ENCODE data around the gene OR6Y1. TPM values are rescaled to one million over a fixed set of nuclear protein-coding genes. Genes with fewer than 3 reads are reported as not detected.

The OR6Y1 gene
- total and polyA plus RNA-seq, 2 experiments from 2014 or later, result not detected

DNA sequence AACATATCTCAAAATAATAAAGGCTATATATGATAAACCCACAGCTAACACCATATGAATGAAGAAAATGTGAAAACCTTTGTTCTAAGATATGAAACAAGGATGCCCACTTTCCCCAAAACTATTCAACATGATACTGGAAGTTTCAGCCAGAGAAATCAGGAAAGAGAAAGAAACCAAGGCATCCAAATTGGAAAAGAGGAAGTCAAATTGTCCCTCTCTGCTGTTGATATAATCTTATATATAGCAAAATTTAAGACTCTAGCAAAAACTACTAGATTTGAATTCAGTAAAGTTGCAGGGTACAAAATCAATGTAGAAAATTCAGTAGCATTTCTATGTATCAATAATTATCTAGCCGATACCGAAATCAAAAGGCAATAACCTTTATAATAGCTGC is 46.5 kb upstream of the OR6Y1 start (continued):
- TF ChIP-seq, protein P1, sequence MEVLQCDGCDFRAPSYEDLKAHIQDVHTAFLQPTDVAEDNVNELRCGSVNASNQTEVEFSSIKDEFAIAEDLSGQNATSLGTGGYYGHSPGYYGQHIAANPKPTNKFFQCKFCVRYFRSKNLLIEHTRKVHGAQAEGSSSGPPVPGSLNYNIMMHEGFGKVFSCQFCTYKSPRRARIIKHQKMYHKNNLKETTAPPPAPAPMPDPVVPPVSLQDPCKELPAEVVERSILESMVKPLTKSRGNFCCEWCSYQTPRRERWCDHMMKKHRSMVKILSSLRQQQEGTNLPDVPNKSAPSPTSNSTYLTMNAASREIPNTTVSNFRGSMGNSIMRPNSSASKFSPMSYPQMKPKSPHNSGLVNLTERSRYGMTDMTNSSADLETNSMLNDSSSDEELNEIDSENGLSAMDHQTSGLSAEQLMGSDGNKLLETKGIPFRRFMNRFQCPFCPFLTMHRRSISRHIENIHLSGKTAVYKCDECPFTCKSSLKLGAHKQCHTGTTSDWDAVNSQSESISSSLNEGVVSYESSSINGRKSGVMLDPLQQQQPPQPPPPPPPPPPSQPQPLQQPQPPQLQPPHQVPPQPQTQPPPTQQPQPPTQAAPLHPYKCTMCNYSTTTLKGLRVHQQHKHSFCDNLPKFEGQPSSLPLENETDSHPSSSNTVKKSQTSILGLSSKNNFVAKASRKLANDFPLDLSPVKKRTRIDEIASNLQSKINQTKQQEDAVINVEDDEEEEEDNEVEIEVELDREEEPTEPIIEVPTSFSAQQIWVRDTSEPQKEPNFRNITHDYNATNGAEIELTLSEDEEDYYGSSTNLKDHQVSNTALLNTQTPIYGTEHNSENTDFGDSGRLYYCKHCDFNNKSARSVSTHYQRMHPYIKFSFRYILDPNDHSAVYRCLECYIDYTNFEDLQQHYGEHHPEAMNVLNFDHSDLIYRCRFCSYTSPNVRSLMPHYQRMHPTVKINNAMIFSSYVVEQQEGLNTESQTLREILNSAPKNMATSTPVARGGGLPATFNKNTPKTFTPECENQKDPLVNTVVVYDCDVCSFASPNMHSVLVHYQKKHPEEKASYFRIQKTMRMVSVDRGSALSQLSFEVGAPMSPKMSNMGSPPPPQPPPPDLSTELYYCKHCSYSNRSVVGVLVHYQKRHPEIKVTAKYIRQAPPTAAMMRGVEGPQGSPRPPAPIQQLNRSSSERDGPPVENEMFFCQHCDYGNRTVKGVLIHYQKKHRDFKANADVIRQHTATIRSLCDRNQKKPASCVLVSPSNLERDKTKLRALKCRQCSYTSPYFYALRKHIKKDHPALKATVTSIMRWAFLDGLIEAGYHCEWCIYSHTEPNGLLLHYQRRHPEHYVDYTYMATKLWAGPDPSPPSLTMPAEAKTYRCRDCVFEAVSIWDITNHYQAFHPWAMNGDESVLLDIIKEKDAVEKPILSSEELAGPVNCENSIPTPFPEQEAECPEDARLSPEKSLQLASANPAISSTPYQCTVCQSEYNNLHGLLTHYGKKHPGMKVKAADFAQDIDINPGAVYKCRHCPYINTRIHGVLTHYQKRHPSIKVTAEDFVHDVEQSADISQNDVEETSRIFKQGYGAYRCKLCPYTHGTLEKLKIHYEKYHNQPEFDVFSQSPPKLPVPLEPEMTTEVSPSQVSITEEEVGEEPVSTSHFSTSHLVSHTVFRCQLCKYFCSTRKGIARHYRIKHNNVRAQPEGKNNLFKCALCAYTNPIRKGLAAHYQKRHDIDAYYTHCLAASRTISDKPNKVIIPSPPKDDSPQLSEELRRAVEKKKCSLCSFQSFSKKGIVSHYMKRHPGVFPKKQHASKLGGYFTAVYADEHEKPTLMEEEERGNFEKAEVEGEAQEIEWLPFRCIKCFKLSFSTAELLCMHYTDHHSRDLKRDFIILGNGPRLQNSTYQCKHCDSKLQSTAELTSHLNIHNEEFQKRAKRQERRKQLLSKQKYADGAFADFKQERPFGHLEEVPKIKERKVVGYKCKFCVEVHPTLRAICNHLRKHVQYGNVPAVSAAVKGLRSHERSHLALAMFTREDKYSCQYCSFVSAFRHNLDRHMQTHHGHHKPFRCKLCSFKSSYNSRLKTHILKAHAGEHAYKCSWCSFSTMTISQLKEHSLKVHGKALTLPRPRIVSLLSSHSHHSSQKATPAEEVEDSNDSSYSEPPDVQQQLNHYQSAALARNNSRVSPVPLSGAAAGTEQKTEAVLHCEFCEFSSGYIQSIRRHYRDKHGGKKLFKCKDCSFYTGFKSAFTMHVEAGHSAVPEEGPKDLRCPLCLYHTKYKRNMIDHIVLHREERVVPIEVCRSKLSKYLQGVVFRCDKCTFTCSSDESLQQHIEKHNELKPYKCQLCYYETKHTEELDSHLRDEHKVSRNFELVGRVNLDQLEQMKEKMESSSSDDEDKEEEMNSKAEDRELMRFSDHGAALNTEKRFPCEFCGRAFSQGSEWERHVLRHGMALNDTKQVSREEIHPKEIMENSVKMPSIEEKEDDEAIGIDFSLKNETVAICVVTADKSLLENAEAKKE (CRISPR knock-in tag; IDR thresholded peaks at IDR 0.05), result no peak
- TF ChIP-seq JUNB (IDR thresholded peaks at IDR 0.05; ENCODE audit: unreplicated experiment) (no peak), EZH2 (IDR thresholded peaks at IDR 0.05; ENCODE audit: low read depth, unreplicated experiment) (no peak), ZNF331 (CRISPR knock-in tag; IDR thresholded peaks at IDR 0.05; ENCODE audit: low read depth) (no peak), ZNF114 (CRISPR knock-in tag; IDR thresholded peaks at IDR 0.05) (no peak), EZH2phosphoT487 (IDR thresholded peaks at IDR 0.05; ENCODE audit: unreplicated experiment) (no peak)

DNA sequence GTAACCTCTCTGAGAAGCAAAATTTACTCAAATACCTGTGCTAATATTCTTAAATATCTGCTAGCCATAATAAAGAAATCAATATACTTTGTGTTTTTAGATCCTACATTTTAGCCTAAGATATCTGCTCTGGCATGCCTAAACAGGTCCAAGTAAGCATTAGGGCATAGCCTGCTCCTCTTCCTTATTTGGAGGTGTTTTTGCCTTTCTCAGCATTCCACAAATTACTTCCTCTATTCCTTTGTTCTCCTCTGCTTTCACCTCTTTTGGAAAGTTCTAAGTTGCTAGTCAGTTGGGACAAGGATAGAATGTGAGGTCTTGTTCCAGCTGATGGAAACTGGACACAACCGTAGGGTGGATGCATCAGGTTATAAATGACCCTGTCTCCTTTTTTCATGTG is 32.7 kb upstream of the OR6Y1 start:
- Mint-ChIP-seq H3K4me3 (no peak overlapping the region), H3K36me3 (ENCODE audit: low read depth) (peaks cover 8% of the 10 kb centered on the region; the same call in 2 of the 3 replicates), H3K27me3 (ENCODE audit: insufficient read depth, low read depth, poor library complexity) (no peaks in the 10 kb centered on the region), H3K4me1 (no peaks in the 10 kb centered on the region), H3K27ac (no peak overlapping the region), H3K9me3 (peaks cover 15% of the 10 kb centered on the region)
- Histone ChIP-seq H3K36me3 (ENCODE audit: insufficient read depth) (peaks cover 4% of the 10 kb centered on the region; the same call in 1 of the 2 replicates), H3K27ac (ENCODE audit: low read depth) (no peak overlapping the region), H3K4me2 (no peak overlapping the region), H2AFZ (no peak overlapping the region), H3K9me2 (ENCODE audit: insufficient read depth) (no peaks in the 10 kb centered on the region), H4K20me1 (replicated peaks; ENCODE audit: insufficient read depth) (no peaks in the 10 kb centered on the region), H3K27me3 (ENCODE audit: insufficient read depth) (no peaks in the 10 kb centered on the region), H3F3A (replicated peaks; ENCODE audit: low read depth) (no peaks in the 10 kb centered on the region), H3K4me1 (ENCODE audit: insufficient read depth) (no peaks in the 10 kb centered on the region), H3K79me2 (replicated peaks; ENCODE audit: insufficient read depth) (no peaks in the 10 kb centered on the region), H3K4me3 (no peak overlapping the region)
- ATAC-seq (no peak), DNase-seq (ENCODE audit: low spot score) (no peak)
- TF ChIP-seq, protein P2, sequence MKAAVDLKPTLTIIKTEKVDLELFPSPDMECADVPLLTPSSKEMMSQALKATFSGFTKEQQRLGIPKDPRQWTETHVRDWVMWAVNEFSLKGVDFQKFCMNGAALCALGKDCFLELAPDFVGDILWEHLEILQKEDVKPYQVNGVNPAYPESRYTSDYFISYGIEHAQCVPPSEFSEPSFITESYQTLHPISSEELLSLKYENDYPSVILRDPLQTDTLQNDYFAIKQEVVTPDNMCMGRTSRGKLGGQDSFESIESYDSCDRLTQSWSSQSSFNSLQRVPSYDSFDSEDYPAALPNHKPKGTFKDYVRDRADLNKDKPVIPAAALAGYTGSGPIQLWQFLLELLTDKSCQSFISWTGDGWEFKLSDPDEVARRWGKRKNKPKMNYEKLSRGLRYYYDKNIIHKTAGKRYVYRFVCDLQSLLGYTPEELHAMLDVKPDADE (IDR thresholded peaks at IDR 0.05), result no peak
- no peak for TF ChIP-seq EZH2phosphoT487 (IDR thresholded peaks at IDR 0.05; ENCODE audit: unreplicated experiment)
- TF ChIP-seq, protein P3, sequence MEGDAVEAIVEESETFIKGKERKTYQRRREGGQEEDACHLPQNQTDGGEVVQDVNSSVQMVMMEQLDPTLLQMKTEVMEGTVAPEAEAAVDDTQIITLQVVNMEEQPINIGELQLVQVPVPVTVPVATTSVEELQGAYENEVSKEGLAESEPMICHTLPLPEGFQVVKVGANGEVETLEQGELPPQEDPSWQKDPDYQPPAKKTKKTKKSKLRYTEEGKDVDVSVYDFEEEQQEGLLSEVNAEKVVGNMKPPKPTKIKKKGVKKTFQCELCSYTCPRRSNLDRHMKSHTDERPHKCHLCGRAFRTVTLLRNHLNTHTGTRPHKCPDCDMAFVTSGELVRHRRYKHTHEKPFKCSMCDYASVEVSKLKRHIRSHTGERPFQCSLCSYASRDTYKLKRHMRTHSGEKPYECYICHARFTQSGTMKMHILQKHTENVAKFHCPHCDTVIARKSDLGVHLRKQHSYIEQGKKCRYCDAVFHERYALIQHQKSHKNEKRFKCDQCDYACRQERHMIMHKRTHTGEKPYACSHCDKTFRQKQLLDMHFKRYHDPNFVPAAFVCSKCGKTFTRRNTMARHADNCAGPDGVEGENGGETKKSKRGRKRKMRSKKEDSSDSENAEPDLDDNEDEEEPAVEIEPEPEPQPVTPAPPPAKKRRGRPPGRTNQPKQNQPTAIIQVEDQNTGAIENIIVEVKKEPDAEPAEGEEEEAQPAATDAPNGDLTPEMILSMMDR (conservative IDR thresholded peaks at IDR 0.05; ENCODE audit: low read depth in 2 of 2), result no peak

Measured in GM23338 (cell line).